Ureter (tissue), 1 donor: Measurements from ENCODE around the gene FERMT2. TPM values are rescaled to one million over a fixed set of nuclear protein-coding genes. Genes with fewer than 3 reads are reported as not detected.
"Not testable (repeated sequence)": the region's sequence is repeated elsewhere in the genome, so short reads cannot be mapped to it uniquely, and the experiment has no call there.

Experiments
- DNase-seq: peaks from one replicate; pipeline ENCODE4 v3.0.0-alpha.2; 2020; ENCODE audit warnings: low spot score
- total RNA-seq: library from RNA; stranded (reverse); gene quantifications from one replicate; pipeline ENCODE4 v1.2.4, GENCODE V29; 2023
- donor health status: DM: yes; HTN: yes; CAD: no.

Gene FERMT2
- total RNA-seq, 1 donor from 2014 or later, result 82.3 TPM

DNA sequence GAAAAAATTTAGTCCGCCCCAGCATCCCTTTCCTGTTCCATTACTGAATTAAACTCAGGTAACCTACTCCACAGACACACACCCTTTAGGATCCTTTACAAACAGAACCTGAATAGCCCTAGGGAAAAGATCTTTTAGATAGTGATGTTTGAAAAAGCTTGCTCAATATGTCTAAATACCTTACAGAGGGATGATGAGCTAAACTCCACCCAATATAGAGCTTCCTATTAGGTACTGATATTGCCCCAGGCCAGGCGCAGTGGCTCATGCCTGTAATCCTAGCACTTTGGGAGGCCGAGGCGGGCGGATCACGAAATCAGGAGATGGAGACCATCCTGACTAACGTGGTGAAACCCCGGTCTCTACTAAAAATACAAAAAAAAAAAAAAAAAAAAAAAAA, 50.1 kb downstream of the FERMT2 start:
- DNase-seq, result no peak

DNA sequence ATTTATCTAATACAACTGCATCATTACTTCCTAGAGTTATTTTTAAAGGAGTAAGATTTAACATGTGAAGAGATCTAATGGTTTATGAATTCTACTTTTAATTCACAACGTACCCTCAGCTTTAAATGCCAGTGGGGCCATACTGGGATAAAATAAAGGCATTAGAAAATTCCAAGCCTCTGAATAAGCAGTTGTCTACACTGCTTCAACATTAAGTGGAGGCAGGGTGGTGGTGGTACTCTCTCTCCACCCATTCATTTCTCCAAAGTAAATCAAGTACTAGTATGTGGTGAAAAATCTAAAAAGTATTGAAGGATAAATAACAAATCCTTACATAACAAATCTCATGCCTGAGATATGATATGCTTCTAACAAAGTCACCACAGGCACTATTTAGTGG, 52.4 kb downstream of the FERMT2 start:
- DNase-seq, result no peak

DNA sequence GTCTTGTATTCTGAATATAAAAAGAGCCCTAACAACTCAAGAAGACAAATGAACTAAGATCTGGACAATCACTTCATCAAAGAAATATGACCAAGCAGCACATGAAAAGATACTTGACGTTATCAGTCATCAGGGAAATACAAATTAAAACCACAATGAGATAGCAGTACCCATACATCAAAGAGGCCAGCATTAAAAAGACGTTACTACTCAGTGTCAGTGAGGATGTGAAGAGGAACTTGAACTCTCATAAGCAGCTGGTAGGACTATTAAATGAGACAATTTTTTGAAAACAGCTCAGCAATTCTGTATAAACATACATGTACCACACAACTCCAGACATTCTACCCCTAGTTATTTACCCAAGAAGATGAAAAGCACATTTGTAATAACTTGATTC, 55.9 kb downstream of the FERMT2 start:
- no peak for DNase-seq

DNA sequence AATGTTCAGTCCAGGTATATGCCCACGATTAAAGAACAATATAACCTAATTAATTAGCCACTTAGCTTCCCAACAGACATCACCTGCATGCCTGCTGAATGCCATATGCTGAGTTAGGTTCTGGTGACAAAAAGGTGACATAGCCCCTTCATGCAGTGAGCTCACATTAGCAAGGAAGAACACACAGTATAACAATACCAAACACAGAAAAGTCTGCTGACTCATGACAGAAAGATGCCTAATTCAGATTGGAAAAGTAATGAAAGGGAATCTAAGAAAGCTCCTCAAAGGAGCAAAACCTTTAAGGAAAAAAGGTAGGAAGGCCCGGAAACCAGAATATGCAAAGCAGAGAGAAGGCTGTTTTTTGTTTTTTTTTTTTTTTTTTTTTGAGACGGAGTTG, 59.0 kb downstream of the FERMT2 start:
- DNase-seq, result no peak

DNA sequence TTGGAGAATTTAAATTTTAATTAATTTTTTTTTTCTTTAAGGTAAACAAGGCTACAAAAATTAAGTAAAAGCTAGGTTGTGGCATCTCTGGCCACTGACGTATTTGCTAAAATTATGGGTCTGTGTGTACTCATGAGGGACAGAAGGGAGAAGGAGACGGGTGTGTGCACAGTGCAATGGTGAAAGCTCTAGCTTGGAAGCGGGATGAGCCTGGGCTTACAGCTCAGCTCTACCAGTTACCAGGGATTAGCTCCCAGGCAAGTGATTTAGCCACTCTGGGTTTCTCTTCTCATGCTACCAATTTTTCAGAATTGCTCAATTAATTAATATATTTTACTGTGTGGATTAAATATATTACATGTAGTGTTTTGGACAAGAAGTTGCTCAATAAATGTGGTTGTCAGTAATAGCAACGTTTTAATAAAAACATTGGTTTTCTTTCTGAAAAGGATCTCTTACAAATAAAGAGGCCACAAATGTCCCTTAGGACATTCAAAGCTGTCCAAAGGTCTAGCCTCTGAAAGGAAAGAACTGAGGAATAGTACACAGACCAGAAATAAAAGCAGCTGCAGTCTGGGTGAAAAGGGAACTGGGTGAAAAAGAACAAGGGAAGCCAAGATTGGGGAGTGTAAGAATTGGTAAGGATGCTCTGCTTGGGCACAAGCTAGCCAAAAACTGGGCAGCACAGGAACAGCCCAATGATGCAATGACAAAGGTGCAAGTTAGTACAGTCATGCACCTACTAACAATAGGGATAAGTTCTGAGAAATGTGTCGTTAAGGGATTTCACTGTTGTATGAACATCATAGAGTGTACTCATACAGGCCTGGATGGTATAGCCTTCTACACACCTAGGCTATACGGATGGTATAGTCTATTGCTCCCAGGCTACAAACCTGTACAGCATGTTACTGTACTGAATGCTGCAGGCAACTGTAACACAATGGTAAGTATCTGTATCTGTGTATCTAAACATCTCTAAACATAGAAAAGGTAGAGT, 61.7 kb downstream of the FERMT2 start:
- no peak for DNase-seq

DNA sequence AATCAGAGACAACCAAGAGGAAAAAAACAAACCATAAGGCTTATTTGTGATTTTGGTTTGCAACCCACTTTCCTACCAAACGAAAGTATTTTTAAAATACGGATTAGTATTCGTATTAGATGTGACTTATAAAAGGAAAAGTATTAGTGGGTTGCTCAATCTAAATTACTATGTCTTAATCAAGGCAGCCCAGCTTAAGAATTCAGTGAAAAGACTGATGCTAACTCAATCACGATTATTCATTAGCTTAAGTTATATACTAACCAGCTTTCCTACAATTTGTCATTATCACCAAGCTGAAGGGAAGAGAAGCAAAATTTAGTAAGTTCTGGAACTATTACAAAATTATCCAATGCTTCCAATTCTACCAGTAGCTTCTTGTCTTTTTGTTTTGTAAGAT, 62.7 kb downstream of the FERMT2 start:
- DNase-seq, result no peak

DNA sequence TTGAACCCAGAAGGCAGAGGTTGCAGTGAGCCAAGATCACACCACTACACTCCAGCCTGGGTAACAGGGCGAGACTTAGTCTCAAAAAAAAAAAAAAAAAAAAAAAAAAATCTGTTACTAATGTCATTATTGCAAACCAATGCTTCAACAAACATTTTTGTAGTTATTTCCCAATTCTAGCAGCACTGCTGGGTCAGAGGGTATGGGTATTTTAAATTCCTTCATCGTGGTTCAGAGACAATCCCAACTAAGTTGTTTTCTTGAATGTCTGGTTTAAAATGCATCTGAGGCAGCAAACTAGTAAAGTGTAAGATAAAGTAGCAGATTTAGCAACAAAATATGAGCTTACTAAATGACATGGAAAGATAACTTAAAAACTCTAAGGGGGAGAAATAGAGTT, 65.6 kb downstream of the FERMT2 start:
- no peak for DNase-seq

DNA sequence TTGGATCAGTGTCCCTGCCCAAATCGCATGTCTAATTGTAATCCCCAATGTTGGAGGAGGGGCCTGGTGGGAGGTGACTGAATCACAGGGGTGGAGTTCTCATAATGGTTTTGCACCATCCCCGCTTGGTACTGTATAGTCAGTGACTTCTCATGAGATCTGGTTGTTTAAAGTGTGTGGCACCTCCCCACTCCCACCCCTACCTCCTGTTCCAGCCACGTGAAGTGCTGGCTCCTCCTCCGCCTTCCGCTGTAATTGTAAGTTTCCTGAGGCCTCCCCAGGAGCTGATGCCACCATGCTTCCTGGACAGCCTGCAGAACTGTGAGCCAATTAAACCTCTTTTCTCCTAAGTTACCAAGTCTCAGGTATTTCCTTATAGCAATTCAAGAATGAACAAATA, 67.2 kb downstream of the FERMT2 start:
- no peak for DNase-seq

DNA sequence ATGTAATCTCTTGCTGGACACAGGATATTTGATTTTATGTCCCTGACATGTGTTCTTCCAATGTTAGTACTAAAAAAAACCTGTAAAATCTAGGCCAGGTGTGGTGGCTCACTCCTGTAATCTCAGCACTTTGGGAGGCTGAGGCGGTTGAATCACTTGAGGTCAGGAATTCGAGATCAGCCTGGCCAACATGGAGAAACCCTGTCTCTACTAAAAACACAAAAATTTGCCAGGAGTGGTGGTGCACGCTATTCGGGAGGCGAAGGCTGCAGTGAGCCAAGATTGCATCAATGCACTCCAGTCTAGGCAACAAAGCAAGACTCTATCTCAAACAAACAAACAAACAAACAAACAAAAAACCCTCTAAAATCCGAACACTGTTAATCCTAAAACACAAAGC, 68.0 kb downstream of the FERMT2 start:
- no peak for DNase-seq

DNA sequence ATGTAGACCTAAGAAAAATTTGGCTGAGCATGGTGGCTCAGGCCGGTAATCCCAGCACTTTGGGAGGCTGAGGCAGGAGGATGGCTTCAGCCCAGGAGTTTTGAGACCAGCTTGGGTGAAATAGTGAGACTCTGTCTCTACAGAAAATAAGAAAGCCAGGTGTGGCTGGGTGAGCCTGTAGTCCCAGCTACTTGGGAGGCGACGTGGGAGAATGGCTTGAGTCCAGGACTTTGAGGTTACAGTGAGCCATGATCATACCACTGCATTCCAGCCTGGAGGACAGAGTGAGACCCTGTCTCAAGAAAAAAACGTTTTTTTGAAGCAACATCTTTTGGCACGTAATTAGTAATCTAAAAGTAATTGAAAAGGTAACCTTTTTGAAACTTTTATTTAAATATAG, 70.9 kb downstream of the FERMT2 start:
- no peak for DNase-seq

DNA sequence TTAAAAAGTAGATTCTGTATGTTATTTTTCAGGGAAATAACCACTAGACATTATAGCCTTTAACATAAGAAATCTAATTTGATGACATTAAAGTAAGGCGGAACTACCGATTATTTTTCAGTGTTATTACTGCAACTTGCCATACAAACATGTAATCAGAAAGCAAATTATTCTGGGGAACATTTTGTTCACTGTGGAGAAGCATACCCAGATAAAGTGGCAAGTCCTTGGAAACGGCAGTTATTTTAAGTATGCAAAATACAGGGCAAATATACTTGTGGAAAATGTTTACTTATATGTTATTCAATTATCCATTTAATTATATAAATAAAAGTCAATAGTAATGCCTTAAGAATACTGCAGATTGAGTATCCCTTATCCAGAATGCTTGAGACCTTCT, 71.9 kb downstream of the FERMT2 start:
- no peak for DNase-seq

DNA sequence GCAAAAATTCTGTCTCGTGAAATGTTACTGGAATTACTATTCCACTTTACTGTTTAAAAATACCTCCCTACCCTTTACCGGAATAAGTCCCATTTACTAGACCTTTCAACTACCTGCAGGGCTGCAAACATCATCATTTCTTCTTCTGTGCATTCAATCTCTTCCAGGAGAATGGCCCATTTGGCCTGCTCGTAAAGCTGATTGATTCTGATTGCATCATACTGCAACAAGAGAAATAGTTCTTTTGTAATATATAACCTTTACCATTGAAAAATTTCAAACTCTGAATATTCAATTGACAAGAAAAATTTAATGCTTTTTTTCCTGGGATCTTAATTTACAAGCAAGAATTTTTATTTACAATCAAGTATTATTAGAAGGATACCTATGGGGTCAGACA, 72.4 kb downstream of the FERMT2 start:
- no peak for DNase-seq

DNA sequence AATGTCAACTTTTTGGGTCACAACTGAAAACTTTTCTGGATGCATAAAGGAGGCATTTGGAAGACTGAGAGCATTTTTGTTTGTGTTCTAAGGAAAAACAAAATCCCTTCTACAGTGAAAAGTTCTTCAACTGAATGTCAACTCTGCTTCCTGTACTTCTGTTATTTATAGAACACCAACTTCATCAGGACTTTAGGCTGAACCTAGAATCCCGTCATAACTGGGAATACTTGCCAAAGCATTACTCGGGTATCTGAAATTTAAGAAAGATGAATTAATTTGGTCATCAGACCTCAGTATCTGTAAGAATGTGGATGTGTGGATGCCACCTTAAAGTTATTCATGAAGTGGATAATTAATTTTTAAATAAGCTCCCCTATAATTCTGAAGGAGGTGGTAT, 73.2 kb downstream of the FERMT2 start:
- no peak for DNase-seq

DNA sequence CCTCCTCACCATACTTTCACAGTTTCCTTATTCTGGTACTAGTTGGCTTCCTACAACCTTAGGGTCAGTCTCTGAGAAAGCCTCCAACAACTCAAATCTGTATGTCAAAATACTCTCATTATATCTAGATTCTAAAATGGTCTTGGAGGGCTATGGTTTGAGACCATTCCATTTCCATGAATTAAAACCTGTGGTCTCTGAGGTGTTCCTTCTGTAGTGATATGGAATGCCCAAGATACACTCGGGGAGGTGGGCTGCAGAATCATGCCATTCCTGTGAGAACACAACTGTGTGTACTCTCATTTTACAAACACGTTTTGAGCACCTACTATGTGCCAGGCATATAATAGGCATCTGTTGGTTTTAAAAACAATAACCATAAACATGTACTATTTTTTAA, 74.0 kb downstream of the FERMT2 start:
- no peak for DNase-seq

DNA sequence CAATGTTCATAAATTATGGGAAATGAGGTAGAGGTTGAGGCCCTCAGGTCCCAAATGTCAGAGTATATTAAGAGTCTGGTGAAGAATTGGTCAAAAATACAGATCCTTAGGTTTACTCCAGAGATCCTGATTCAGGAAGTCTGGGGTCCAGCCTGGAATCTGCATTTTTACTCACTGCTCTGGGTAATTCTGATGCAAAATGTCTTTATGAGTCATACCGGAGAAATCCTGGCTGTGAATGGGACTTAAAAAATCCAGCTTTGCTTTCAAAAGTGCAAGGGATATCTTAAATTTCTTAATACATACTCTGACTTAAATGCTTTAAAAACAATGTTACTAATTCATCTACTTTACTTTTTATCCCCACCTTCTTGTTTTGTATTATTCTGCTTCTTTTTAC, 74.5 kb downstream of the FERMT2 start:
- no peak for DNase-seq

DNA sequence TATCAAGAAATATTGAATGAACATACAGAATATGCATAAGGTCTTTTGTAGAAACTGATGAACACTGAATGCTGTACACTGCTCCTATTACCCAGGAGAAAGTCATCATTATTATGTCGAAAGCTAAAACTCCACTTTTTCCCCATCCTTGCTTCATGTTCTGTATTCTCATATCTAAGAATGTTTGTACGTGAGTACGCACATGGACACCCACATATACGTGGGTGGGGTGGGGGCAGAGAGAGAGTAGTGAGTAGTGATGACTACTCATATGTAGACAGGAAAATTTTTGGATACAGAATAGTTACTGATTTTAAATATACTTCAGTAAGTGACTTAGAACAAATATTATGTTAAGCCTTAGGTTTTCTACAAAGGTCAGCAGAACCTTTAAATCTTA, 75.1 kb downstream of the FERMT2 start:
- DNase-seq, result no peak

DNA sequence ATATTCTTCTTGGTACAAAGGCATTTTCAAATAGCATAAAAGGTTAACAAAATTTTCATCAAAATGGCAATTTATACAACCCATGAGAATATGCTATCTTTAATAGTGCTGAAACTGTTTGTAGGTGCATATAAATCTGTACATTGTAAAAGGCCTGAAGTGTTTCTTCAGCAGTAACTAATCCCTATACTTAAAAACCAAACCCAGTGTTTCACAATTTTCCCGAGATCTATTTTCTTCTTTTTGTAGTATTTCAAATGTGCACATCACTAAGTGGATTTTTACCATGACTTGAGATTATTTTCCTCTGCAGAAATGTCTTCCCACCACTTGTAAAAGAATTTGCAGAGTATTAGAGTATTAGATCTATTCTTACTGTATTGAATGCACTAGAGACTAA, 76.5 kb downstream of the FERMT2 start:
- no peak for DNase-seq

DNA sequence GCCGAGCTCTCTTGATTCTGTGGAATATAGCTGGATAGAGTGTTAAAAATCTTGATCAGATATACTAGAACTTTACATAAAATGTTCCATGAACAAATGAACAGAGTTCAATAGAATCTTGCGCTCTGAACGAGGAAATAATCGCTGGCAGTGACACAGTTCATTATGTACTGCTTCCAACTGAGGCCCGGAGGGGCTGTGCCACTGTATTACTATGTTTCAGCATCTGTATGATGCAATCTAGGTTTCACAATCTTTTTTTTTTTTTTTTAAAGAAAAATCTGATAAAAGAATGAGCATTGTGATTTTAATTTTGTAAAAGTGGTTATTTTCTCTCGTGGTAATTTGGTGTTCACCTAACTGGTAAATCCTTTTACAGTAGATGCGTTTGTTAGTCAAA, 77.2 kb downstream of the FERMT2 start:
- no peak for DNase-seq

DNA sequence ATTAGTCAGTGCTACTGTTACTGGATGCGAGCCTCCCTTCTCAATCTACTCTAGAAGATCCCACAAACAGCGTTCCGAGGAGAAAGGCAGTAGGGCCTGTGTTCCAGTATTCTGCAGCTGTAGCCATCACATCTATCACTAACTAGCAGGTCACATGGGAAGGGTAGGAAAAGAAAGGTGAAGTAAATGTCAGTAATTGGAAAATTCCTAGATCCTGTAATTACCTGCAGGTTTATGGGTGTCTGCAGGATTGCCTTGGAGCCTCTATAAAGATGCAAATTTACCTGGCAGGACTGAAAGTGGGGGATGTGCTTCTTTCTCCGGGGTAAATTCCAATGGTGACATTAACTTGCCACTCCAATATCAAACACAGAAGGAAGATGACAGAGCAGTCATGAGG, 77.8 kb downstream of the FERMT2 start:
- DNase-seq, result no peak

DNA sequence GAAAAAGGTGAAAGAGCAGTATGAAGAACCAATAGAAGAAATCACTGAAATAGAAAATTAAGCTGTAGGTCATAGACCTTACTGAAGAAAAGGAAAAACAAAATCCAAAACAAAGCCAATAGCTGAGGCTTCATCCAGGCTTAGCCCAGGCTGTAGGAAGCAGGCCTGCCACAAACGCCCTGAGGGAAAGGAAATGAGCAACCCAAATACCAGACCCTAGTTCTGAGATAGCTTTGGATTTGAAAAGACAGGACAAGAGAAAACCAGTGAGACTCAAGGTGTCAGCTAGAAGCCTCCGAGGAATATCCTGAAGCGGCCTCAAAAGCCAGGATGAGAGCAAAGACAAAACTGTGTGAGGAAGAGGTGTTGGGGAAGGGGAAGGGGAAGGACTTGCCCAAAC, 79.2 kb downstream of the FERMT2 start:
- DNase-seq, result no peak

DNA sequence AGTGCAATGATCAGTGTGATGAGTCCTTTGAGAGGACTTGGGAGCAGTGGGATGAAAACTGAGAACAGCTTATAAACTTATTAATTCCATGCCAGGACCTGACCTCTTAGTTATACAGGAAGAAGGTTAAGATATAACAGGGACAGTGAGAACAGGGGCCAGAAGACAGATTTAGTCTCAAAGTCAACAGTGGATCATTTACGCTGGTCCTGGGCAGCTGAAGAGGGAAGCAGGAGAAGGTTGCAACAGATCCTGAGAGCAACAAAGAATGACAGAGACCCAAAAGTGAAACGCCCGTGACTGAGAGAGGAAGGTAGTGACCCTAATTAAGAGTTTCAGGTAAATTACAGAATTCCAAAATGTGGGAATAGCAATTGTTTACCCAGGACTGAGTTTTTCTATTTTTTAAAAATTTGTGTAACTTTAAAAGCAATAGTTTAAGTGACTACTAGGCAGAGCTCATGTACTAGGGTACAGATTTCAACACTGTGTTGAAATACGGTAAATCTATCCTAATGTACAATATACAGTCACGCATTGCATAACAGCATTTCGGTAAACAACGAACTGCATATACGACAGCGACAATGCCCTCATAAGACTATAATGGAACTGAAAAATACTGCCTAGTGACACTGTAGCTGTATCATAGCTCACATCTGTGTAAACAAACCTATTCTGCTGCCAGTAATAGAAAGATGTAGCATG, 81.8 kb downstream of the FERMT2 start:
- DNase-seq, result no peak

DNA sequence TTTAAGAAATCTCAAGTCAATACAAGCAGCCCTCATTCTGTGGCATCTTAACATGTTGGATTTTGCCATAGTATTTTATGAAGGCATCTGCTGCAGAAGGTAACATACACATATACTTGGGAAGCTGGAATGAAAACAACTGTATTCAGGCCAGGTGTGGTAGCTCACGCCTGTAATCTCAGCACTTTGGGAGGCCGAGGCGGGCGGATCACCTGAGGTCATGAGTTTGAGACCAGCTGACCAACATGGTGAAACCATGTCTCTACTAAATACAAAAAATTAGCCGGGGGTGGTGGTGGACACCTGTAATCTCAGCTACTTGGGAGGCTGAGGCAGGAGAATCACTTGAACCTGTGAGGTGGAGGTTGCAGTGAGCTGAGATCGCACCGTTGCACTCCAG, 86.0 kb downstream of the FERMT2 start:
- DNase-seq, result not testable (repeated sequence)

DNA sequence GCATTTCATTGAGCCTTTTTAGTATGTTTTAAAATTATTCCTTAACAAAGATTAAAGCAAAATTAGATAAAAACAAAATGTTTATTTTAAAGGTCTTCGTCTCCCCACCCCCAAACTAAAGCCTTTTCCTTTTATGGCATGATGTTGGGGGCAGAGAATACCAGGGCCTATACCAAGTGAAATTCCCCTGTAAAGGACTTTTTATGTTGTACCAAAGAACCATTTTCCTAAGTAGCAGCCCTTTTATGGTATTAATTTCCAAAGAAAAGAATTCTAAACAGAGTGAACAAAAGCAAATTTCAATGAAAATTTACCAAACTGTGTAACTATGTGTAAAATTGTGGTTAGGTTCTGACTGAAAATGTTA, 87.5 kb downstream of the FERMT2 start:
- no peak for DNase-seq
